ENCODE data around the gene TRABD2A.

DNA sequence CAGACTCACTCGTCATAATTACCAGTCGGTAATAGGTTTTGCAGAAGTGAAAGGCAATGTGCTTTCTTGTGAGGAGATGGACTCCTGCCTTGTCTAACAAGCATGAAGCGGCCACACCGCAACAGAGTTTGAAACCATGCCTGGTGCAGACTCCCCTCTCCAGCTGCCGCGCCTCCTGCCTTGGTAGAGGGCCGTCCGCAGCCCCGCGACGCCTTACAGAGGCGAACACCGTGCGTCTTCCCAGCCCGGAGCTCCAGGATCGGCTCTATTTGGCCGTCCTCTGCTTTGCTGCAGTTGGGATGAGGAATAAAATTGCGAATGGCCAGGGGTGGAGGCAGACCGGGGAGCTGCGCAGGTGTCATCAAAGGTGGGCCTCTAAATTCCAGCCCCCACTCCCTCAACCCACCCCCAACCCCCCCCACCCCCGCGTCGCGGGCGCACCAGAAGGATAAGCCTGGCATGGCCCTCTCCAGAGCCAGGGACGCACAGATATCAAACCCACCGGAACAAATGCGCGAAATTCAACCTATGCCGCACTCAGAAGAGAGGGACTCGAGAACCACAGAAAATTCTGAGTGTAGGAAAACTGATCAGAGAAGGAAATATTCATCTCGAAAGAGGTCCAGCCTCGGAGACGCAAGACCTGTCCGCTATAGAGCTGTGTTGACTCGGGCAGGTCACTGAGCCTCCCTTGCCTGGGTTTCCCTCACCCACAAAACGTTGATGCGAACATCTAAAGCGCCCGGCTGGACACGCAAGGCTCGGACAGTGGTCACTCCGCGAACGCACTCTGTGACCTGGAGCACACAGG, 1.1 kb downstream of the TRABD2A start:
- TF ChIP-seq EZH2 (IDR thresholded peaks at IDR 0.05; ENCODE audit: insufficient read depth, poor library complexity, severe bottlenecking) (no peak), EZH2phosphoT487 (IDR thresholded peaks at IDR 0.05; ENCODE audit: insufficient read depth, low read depth) (no peak)

Measured in GM23248 (cell line).